ENCODE data around the gene AK1.
"Not testable (repeated sequence)": the region's sequence is repeated elsewhere in the genome, so short reads cannot be mapped to it uniquely, and the experiment has no call there.

The AK1 gene

DNA sequence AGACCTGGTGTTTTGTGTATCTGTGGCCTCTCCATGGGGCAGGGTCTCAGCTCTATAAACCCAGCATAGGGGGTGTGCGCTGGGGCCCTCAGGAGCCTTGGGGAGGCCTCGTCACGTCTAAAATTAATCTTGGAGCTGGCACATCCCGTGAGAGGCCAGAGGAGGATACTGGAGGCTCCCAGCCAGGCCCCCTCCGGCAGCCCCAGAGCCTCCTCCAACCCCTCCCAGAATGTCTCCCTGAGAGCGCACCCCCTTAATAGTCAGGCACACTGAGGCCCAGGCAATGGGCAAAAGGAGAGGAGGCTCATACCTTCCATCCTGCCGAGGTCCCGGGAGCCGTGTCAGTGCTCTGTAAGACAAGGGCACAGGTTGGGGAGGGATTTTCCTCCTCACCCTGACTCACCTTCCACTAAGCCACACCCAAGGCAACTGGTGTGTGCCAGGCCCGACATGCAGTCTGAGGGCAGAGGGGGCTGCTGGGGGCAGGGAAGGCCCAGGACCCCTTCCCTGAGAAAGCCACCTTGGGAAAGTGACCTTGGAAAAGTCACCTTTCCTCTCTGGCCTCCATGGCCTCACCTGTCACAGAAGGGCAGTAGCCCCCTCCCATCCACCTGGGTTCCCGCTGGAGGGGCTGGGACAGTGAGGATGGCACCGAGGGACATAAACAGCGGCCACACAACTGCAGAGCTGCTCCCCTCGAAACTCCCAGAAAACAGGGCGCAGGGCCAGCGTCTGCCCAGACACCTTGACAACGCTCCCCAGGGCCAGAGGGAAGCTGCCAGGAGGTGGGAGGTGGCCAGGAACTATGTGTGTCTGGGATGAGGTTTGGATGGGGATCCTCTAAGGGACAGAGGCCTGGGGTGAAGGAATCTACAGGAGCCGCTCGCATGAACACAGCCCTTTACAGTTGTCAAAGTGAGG, 2.9 kb downstream of the AK1 start:
- no peaks in the 10 kb centered on the region for H3K9me3 ChIP-seq (ENCODE audit: control insufficient read depth, insufficient read depth, low read length)
- H3K36me3 ChIP-seq (ENCODE audit: control insufficient read depth, insufficient read depth, low read length), result no peaks in the 10 kb centered on the region
- peaks cover 5% of the 10 kb centered on the region for H3K27me3 ChIP-seq (ENCODE audit: control insufficient read depth, insufficient read depth, low read length)
- H3K9ac ChIP-seq (ENCODE audit: low read depth, low read length), result no peak overlapping the region
- 0 out of 2 replicates have a peak, but pooled peaks cover 3% of the 10 kb centered on the region for H3K4me1 ChIP-seq (ENCODE audit: control insufficient read depth, insufficient read depth, low read length)
- no peak overlapping the region for H3K4me3 ChIP-seq (ENCODE audit: low read depth, low read length)
- no peak overlapping the region for H3K27ac ChIP-seq (ENCODE audit: low read depth, low read length)

DNA sequence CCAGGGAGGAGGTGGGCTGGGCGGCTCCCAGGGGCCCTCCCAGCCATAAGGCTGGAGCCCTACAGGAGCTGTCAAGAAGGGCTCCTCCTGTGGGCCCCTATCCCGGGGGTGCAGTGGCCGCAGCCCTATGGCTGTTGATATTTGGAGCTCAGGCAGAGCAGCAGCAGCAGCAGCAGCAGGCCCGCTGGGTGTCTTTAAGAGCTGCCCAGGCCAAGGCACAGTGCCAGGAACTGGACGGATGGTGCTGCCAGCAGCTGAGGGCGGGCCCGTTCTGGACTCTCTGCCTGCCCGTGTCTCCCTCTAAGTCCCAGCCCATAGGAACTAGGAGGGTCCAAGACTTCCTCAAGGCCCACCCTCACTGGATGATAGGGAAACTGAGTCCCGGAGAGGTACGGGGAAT, 3.6 kb downstream of the AK1 start:
- Histone ChIP-seq H3K27ac (ENCODE audit: low read depth, low read length) (no peak overlapping the region), H3K4me1 (ENCODE audit: control insufficient read depth, insufficient read depth, low read length) (0 out of 2 replicates have a peak, but pooled peaks cover 3% of the 10 kb centered on the region), H3K9me3 (ENCODE audit: control insufficient read depth, insufficient read depth, low read length) (no peaks in the 10 kb centered on the region), H3K27me3 (ENCODE audit: control insufficient read depth, insufficient read depth, low read length) (peaks cover 5% of the 10 kb centered on the region), H3K4me3 (ENCODE audit: low read depth, low read length) (no peak overlapping the region), H3K36me3 (ENCODE audit: control insufficient read depth, insufficient read depth, low read length) (no peaks in the 10 kb centered on the region), H3K9ac (ENCODE audit: low read depth, low read length) (no peak overlapping the region)

DNA sequence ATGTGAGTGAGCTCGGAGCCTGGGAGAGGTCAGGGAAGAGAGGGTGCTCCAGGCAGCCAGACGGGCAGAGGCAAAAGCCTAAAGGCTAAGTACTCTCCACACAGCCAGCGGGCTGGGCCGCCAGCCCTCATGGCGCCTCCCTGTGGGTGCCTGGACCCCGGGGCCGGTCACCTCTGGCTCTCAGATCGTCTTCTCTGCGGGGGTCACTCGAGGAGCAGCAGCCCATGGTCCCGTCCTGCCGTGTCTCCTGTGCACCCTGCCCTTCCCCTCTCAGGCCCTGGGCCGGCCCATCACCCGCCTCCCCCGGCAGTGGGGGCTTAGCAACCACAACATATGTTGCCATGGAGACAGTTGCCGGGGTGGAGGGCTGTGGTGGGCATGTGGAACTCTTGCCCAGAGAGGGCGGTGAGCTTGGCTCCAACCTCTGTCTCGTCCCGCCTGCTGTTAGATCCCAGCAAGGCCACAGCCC, 4.2 kb downstream of the AK1 start:
- no peak overlapping the region for H3K27ac ChIP-seq (ENCODE audit: low read depth, low read length)
- no peak overlapping the region for H3K9ac ChIP-seq (ENCODE audit: low read depth, low read length)
- H3K9me3 ChIP-seq (ENCODE audit: control insufficient read depth, insufficient read depth, low read length), result no peaks in the 10 kb centered on the region
- H3K4me1 ChIP-seq (ENCODE audit: control insufficient read depth, insufficient read depth, low read length), result 0 out of 2 replicates have a peak, but pooled peaks cover 3% of the 10 kb centered on the region
- no peaks in the 10 kb centered on the region for H3K27me3 ChIP-seq (ENCODE audit: control insufficient read depth, insufficient read depth, low read length)
- no peak overlapping the region for H3K4me3 ChIP-seq (ENCODE audit: low read depth, low read length)
- H3K36me3 ChIP-seq (ENCODE audit: control insufficient read depth, insufficient read depth, low read length), result no peaks in the 10 kb centered on the region

DNA sequence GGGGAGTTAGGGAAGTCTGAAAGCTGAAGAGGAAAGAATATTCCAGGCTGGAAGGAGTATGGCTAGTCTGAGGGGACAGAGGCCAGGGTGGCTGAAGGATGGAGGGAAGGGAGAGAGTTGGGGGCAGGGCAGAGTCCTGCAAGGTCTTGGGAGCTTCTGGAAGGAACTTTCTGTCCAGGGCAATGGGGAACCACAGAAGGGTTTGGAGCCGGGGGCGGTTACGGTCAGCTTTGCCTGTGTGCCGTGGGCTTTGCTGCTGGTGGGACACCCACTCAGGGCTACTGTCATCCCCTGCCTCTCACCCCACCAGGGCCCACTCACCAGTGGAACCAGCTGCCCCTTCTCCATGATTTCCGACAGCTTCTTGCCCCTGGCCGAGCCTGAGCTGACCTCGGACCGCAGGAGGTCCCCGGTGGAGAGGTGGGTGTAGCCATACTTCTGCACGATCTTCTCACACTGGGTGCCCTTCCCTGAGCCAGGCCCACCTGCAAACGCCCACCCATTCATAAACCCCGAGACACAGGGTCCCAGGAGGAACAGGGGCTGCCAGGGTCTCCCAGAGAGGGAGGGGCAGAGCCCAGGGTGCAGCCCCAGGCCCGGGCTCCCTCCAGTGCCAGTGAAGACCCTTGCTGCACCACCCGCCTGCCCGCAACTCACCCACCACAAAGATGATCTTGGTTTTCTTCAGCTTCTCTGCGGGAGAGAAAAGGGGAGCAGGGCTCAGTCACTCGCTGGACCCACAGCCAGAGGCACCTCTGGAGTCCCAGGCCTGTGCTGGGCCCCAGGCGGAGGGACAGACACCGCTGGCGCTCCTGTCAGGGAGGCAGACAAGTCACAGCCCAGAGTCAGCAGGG, 4.9 kb downstream of the AK1 start:
- H3K27ac ChIP-seq (ENCODE audit: low read depth, low read length), result no peak overlapping the region
- no peaks in the 10 kb centered on the region for H3K4me1 ChIP-seq (ENCODE audit: control insufficient read depth, insufficient read depth, low read length)
- H3K9ac ChIP-seq (ENCODE audit: low read depth, low read length), result no peak overlapping the region
- H3K36me3 ChIP-seq (ENCODE audit: control insufficient read depth, insufficient read depth, low read length), result no peaks in the 10 kb centered on the region
- H3K27me3 ChIP-seq (ENCODE audit: control insufficient read depth, insufficient read depth, low read length), result no peaks in the 10 kb centered on the region
- H3K9me3 ChIP-seq (ENCODE audit: control insufficient read depth, insufficient read depth, low read length), result no peaks in the 10 kb centered on the region
- no peak overlapping the region for H3K4me3 ChIP-seq (ENCODE audit: low read depth, low read length)

DNA sequence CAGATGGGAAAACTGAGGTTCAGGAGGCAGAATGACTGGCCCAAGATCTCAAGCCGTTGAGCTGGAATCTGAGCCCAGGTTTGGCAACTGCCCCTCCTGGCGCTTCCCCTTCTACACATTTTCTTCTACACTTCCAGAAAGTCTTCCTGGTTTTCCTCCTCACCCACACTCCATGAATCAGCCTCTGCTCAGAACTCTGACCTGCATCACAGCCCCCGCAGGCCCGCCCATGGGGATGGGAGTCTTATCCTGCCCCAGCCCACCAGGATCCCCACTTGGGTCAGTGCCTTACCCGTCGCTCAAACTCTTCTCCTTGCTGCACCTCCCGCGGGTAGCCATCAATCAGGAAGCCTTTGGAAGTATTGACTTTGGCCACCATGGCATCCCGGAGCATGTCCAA, 5.9 kb downstream of the AK1 start:
- Histone ChIP-seq H3K4me1 (ENCODE audit: control insufficient read depth, insufficient read depth, low read length) (no peaks in the 10 kb centered on the region), H3K36me3 (ENCODE audit: control insufficient read depth, insufficient read depth, low read length) (no peaks in the 10 kb centered on the region), H3K4me3 (ENCODE audit: low read depth, low read length) (no peak overlapping the region), H3K27me3 (ENCODE audit: control insufficient read depth, insufficient read depth, low read length) (no peaks in the 10 kb centered on the region), H3K9me3 (ENCODE audit: control insufficient read depth, insufficient read depth, low read length) (no peaks in the 10 kb centered on the region), H3K27ac (ENCODE audit: low read depth, low read length) (no peak overlapping the region), H3K9ac (ENCODE audit: low read depth, low read length) (no peak overlapping the region)

DNA sequence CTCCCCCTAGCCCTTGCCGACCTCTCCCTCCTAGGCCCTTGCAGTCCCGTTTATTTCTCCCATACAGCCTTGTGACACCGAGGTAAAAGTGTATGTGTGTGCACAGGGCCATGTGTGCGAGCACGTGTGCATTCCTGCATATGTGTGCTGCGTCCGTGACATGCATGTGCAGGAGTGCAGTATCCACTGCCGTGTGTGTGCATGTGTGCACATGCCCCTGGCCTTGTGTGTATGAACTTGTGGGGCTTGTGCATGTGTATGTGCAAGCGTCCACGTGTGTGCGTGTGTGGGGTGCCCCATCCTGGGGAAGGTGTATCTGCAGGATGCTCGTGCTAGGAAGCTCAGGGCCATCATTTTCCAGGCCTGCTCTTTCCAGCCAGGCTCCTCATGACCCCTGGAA, 6.6 kb downstream of the AK1 start:
- Histone ChIP-seq H3K9me3 (ENCODE audit: control insufficient read depth, insufficient read depth, low read length) (no peaks in the 10 kb centered on the region), H3K27ac (ENCODE audit: low read depth, low read length) (no peak overlapping the region), H3K9ac (ENCODE audit: low read depth, low read length) (no peak overlapping the region), H3K4me3 (ENCODE audit: low read depth, low read length) (no peak overlapping the region), H3K36me3 (ENCODE audit: control insufficient read depth, insufficient read depth, low read length) (no peaks in the 10 kb centered on the region), H3K4me1 (ENCODE audit: control insufficient read depth, insufficient read depth, low read length) (no peaks in the 10 kb centered on the region), H3K27me3 (ENCODE audit: control insufficient read depth, insufficient read depth, low read length) (no peaks in the 10 kb centered on the region)

DNA sequence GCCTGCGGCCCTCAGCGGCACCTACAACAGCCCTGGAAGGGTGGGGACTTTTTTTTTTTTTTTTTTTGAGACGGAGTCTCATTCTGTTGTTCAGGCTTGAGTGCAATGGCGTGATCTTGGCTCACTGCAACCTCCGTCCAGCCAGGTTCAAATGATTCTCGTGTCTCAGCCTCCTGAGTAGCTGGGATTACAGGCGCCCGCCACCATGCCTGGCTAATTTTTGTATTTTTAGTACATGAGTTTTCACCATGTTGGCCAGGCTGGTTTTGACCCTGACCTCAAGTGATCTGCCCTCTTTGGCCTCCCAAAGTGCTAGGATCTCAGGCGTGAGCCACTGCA, 7.4 kb downstream of the AK1 start:
- H3K9me3 ChIP-seq (ENCODE audit: control insufficient read depth, insufficient read depth, low read length); H3K36me3 ChIP-seq (ENCODE audit: control insufficient read depth, insufficient read depth, low read length); H3K27ac ChIP-seq (ENCODE audit: low read depth, low read length); H3K9ac ChIP-seq (ENCODE audit: low read depth, low read length); H3K4me3 ChIP-seq (ENCODE audit: low read depth, low read length); H3K27me3 ChIP-seq (ENCODE audit: control insufficient read depth, insufficient read depth, low read length); H3K4me1 ChIP-seq (ENCODE audit: control insufficient read depth, insufficient read depth, low read length): not testable (repeated sequence)

DNA sequence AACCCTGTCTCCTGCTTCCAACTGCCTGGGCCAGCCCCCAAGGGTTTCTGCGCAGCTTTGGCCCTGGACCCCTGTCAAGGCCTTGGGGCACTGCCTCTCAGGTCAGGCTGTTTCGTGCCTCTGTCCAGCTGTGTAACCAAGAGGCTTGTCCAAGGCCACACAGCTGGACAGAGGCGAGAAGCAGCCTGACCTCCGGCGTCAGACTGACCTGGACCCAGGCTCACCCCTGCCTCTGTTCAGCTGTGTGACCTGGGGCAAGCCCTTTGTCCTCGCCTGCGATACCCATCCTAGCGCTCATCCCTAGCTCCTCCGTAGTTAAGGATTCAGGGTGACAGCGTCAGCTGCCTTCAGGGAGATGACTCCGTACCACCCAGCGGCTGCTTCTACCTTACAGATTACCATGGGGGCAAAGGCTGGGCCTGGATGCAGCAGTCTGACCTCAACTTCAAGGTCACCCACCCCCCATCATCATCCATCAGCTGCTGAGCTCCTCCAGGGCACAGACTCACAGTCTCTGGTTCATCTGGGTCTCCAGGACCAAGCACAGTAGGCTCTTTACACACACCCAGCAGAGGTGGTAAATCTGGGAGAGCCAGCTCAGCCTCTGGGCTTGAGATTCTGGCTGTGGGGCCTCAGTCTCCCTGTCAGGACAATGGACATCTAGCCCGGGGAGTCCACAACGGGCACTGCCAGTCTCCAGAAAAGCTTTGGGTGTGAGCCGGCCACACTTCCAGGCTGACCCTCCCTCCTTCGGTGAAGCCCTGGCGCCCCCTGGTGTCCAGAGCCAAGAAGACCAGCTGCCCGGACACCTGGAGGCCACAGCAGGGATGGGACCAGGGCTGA, 7.9 kb downstream of the AK1 start:
- no peaks in the 10 kb centered on the region for H3K9me3 ChIP-seq (ENCODE audit: control insufficient read depth, insufficient read depth, low read length)
- H3K9ac ChIP-seq (ENCODE audit: low read depth, low read length), result no peak overlapping the region
- no peak overlapping the region for H3K27ac ChIP-seq (ENCODE audit: low read depth, low read length)
- H3K4me3 ChIP-seq (ENCODE audit: low read depth, low read length), result no peak overlapping the region
- H3K27me3 ChIP-seq (ENCODE audit: control insufficient read depth, insufficient read depth, low read length), result no peaks in the 10 kb centered on the region
- H3K36me3 ChIP-seq (ENCODE audit: control insufficient read depth, insufficient read depth, low read length), result no peaks in the 10 kb centered on the region
- H3K4me1 ChIP-seq (ENCODE audit: control insufficient read depth, insufficient read depth, low read length), result no peaks in the 10 kb centered on the region

DNA sequence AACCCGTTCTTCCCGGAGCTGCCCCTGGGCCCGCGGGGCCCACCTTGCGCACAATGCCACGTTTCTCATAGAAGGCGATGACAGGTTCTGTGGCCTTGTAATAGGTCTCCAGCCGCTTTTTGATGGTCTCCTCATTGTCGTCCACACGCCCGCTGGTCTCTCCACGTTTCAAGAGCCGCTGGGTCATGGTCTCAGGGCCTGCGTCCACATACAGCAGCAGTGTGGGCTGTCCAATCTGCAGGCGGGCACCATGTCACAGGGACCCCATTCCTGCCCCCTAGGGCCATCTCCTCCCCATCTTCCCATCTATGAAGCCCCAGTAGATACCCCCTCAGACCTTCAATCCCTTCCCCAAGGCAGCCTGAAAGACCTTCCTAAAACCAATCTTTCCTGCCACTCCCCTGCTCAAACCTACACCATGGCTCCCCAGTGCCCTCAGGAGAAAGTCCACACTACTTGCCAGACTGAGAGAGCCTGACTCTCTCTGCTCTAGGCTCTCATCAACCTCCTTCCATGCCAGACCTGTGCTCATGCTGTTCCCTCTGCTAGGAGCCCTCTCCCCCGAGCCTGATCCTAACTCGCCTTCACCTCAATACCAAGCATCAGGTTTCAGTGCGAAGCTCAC, 9.1 kb downstream of the AK1 start:
- Histone ChIP-seq H3K27ac (ENCODE audit: low read depth, low read length) (no peak overlapping the region), H3K36me3 (ENCODE audit: control insufficient read depth, insufficient read depth, low read length) (no peaks in the 10 kb centered on the region), H3K27me3 (ENCODE audit: control insufficient read depth, insufficient read depth, low read length) (no peaks in the 10 kb centered on the region), H3K9me3 (ENCODE audit: control insufficient read depth, insufficient read depth, low read length) (no peaks in the 10 kb centered on the region), H3K4me3 (ENCODE audit: low read depth, low read length) (no peak overlapping the region), H3K9ac (ENCODE audit: low read depth, low read length) (no peak overlapping the region), H3K4me1 (ENCODE audit: control insufficient read depth, insufficient read depth, low read length) (no peaks in the 10 kb centered on the region)

Data from HUES48 (cell line).